Astrocyte of the cerebellum (primary cell): ENCODE measurements around the gene CAMK2B.

Experiments
- DNase-seq: peaks from one replicate; pipeline ENCODE4 v3.0.0-alpha.2; 2011; ENCODE audit warnings: low read depth
- H3K4me3 ChIP-seq: 2 replicates; pipeline ENCODE4 v1.5.1; 2011; ENCODE audit warnings: mild to moderate bottlenecking, low read depth, low read length, moderate library complexity
- in situ Hi-C: cut with HindIII; loops from 2 replicates; pipeline ENCODE4 v1.10.0; 2017; ENCODE audit warnings: low sequenced_read_pairs
- TF ChIP-seq, protein P1 (sequence below): IDR thresholded peaks from 2 replicates; pipeline ENCODE4 v1.5.1; 2012; ENCODE audit warnings: low read length, low read depth, moderate library complexity, mild to moderate bottlenecking; ENCODE audit errors: missing control alignments

Gene CAMK2B

DNA sequence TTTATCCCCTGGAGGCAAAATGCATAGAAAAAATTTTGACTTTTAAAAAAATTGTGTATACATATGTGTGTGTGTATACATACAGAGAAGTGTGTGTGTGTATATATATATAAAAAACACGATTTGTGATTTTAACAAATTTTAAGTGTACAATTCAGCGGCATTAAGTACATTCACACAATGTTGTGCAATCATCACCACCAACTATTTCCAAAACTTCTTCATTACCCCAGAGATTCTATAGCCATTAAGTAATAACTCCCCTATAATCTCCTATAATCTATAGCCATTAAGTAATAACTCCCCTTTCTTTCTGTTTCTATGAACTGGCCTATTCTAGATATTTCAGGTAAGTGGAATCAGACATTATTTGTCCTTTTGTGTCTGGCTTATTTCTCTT is 20.7 kb upstream of the CAMK2B start:
- no peak overlapping the region for H3K4me3 ChIP-seq
- no peak for DNase-seq
- in situ Hi-C loops: no loop called here
- TF ChIP-seq, protein P1, sequence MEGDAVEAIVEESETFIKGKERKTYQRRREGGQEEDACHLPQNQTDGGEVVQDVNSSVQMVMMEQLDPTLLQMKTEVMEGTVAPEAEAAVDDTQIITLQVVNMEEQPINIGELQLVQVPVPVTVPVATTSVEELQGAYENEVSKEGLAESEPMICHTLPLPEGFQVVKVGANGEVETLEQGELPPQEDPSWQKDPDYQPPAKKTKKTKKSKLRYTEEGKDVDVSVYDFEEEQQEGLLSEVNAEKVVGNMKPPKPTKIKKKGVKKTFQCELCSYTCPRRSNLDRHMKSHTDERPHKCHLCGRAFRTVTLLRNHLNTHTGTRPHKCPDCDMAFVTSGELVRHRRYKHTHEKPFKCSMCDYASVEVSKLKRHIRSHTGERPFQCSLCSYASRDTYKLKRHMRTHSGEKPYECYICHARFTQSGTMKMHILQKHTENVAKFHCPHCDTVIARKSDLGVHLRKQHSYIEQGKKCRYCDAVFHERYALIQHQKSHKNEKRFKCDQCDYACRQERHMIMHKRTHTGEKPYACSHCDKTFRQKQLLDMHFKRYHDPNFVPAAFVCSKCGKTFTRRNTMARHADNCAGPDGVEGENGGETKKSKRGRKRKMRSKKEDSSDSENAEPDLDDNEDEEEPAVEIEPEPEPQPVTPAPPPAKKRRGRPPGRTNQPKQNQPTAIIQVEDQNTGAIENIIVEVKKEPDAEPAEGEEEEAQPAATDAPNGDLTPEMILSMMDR: no peak

DNA sequence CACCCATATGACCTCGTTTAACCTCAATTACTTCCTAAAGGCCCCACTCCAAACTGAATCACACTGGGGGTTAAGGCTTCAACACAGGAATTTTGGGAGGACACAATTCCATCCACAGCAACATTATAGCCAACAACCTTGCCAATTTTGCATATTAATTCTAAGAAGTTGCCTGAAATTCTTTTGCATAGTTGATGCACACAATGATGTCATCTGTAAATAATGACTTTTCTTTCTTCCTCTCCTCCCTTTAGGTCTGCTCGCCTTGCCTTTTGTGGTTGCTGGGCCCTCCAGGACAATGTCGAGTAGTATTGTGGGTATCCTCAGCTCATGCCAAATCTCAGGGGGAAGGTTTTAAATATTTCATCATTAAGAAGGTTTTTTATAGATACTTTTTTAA is 16.0 kb upstream of the CAMK2B start:
- TF ChIP-seq, protein P1: no peak
- DNase-seq: no peak
- in situ Hi-C loops: no loop called here
- no peak overlapping the region for H3K4me3 ChIP-seq

DNA sequence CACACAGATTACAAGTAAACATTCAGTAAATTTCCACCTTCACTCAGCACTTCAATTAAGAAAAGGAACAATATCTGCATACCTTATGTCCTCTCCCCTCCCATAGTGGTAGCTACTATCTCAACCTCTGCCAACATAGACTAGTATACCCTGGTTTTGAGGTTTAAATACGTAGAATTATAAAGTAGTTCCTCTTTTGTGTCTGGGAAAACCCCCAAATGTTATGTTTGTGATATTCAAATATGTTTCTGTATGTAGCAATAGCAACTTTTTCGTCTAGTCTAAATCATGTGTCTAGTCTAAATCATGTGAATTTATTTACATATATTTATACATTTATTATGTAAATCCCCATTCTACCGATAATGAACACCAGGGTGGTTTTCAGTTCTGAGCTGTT is 13.2 kb upstream of the CAMK2B start:
- TF ChIP-seq, protein P1: no peak
- in situ Hi-C loops: no loop called here
- no peak overlapping the region for H3K4me3 ChIP-seq
- DNase-seq: no peak

- no peak for DNase-seq
- in situ Hi-C loops: no loop called here
- no peak overlapping the region for H3K4me3 ChIP-seq
- TF ChIP-seq, protein P1: no peak
These were observed 11.1 kb upstream of the CAMK2B start for GRCh38 chr7:44336491-44336890.

DNA sequence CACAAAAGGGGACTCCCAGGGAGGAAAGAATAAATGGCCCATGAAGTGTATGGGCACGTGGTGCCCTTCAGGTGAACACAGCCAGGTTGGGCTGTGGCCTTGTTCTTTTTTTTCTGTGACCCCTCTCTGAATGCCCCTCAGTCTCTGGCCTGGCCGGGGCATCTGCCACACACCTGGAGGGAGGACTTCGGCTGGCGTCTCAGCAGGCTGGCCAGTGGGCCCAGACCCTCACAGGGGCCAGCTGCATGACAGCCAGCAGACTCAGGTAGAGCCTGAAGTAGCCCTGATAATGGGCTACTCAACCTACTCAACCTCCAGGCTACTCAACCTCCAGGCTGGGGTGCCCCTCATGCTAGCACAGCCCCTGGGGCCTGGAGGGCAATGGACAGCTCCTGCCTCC is 9.8 kb upstream of the CAMK2B start:
- no peak overlapping the region for H3K4me3 ChIP-seq
- in situ Hi-C loops: no loop called here
- DNase-seq: no peak

DNA sequence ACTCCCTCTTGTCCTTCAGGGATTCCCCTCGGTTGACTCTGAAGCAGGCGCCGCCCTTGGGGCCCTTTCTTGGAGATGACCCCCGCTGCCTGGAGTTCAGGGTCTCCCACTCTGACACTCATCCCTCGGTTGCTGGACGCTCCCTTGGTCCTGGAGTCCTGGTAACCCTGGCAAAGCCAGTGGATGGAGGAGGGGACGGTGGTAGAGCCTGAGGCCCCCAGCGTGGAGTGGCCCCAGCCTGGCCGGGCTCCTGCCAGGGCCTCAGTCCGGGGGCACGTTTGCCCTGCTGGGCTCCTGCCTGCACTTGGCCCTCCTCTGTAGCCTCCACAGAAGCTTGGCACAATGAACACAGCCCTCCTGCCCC is 9.3 kb upstream of the CAMK2B start:
- in situ Hi-C loops: no loop called here
- H3K4me3 ChIP-seq: no peak overlapping the region
- TF ChIP-seq, protein P1: no peak

More for the DNA sequence above, 9.8 kb upstream of the CAMK2B start:
- TF ChIP-seq, protein P1: no peak

More for the DNA sequence above, 9.3 kb upstream of the CAMK2B start:
- DNase-seq: no peak
